CD4-positive, alpha-beta T cell treated with Interleukin-12 subunit alpha and Interleukin-12 subunit beta, for 1 hour (primary cell): ENCODE measurements around the gene LRRC8B.
"Not testable (repeated sequence)": the region's sequence is repeated elsewhere in the genome, so short reads cannot be mapped to it uniquely, and the experiment has no call there.

Experiments
- DNase-seq: peaks from one replicate; pipeline ENCODE4 v3.0.0-alpha.2; 2020

The LRRC8B gene

DNA sequence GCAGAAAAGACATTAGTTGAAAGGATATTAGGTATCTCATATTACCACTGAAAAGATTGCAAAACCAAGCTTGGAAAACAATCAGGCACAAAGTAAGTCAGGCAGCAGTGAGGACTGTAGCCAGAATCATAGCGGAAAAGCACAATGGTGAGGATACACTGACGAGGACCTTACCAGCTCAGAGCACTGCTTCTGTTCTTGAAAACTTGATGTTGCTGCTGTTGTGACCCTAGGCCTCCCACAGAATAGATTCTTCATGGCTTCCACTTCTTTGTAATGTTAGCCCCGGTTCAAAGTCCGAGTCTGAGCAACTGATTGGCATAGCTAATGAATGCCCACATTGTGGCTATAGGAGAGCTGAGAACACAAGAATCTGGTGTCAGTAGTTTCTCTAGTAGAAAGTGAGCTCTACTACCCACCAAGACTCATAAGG, 63.1 kb downstream of the LRRC8B start:
- DNase-seq, result no peak

DNA sequence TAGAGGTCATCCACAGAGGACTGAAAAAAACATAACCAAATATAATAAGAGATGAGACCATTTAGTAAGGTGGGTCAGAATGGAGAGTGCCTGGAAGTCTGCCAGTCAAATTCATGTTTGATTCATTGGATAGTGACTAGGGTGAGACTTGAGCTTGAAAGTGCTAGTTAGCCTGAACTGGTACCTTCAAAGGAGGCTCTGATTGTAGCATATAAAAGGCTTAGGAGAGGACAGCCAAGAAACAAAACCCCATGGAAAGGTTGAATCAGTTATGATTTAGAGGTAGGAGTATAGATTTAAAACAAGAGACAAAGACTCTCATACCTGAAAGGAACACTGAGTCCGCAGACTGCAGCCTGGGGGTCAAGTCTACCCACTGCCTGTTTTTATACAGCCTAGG, 63.9 kb downstream of the LRRC8B start:
- DNase-seq, result no peak

DNA sequence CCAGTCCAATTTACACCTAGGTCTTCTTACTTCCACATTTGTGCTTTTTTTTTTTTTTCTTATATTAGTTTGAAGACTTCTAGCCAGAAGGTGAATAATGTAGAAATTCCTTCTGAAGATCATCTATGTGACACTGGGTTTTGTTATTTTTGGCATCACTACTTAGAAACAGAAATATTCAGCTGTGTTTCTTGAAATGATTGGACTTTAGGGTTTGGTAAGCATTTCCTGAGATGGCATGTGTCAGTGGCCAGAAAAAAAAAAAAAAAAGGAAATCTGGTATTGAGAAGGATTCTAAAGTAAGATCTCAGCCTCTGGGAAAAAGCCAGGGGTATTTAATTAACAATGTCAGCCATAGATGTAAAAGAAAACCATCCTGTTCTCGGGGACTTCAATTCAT, 64.9 kb downstream of the LRRC8B start:
- DNase-seq, result no peak

DNA sequence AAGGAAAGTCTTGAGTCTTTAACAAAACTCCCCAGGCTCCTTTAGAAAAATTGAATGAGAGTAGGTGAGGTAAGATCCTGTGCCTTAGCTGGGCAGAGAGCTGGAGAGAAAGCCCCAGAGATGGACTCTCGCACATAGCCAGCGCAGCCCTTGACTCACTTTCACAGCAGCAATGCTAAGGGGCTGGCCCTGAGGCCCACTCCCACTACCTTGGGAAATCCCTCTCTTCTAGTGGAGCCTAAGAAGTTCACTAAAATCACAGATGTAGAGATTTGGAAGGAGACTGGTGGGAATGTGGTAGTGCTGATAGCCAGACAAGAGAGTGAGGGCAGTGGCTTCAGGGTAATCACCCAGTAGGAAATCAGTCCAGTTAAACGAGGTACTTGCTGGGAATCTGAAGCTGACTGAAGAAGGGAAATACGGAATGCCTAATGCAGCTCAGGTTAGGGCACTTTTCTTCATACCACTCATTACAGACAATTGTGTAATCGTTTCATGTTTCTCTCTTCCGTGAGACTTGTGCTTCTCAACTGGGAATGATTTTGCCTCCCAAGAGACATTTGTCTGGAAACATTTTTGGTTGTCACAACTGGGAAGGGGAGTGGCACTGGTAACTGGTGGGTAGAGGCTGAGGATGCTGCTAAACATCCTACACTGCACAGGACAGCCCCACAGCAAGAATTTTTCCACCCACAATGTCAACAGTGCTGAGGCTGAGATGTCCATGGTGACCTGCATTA, 65.9 kb downstream of the LRRC8B start:
- DNase-seq, result no peak

DNA sequence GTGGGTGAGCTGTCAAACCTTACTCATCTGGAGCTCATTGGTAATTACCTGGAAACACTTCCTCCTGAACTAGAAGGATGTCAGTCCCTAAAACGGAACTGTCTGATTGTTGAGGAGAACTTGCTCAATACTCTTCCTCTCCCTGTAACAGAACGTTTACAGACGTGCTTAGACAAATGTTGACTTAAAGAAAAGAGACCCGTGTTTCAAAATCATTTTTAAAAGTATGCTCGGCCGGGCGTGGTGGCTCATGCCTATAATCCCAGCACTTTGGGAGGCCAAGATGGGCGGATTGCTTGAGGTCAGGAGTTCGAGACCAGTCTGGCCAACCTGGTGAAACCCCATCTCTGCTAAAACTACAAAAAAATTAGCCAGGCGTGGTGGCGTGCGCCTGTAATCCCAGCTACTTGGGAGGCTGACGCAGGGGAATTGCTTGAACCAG, 68.3 kb downstream of the LRRC8B start:
- DNase-seq, result not testable (repeated sequence)

DNA sequence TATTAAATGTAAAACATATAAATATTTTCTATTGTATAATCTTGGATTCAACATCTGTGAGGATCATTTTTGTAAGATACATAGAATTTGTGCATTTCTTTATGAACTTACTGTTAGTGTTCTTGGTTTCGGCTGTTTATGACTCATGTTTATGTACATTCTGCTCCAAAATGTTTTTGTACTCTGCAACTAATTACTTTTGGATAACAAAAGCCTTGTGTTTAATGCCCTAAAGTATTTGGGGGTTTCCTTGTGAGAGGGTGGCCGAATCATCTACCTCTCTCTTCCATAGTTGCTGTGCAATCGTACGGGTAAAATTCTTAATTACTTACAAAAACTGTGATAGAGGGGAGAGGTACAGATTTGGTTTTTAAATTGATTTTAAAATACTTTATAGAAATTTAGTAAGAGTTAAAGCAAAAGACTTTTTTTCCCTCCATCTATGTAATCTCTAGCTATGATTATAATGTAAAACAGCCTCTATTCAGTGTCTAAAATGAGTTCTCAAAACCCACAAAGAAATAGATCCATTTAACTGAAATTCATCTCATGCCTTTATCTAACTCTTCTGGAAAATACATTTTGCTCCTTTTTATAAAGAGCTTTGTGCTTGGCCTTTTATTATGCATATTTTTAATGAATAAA, 69.6 kb downstream of the LRRC8B start:
- DNase-seq, result no peak

DNA sequence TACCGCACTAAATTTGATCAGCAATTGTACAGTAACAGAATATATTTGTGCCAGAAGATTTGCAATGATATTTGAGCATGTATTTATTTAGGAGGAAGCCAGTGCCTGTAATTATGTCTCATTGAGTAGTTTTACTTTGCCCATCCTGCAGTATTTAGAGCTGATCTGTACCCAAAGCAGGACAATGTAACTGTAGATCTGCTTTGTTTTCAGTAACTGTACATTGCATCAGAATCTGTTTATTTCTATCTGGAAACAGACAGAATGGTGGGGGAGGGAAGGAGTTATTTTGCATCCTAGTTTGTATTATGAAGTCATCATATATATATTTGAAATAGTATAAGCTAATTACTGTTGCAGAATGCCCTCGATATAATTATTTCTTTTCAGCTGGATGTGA, 72.1 kb downstream of the LRRC8B start:
- no peak for DNase-seq

DNA sequence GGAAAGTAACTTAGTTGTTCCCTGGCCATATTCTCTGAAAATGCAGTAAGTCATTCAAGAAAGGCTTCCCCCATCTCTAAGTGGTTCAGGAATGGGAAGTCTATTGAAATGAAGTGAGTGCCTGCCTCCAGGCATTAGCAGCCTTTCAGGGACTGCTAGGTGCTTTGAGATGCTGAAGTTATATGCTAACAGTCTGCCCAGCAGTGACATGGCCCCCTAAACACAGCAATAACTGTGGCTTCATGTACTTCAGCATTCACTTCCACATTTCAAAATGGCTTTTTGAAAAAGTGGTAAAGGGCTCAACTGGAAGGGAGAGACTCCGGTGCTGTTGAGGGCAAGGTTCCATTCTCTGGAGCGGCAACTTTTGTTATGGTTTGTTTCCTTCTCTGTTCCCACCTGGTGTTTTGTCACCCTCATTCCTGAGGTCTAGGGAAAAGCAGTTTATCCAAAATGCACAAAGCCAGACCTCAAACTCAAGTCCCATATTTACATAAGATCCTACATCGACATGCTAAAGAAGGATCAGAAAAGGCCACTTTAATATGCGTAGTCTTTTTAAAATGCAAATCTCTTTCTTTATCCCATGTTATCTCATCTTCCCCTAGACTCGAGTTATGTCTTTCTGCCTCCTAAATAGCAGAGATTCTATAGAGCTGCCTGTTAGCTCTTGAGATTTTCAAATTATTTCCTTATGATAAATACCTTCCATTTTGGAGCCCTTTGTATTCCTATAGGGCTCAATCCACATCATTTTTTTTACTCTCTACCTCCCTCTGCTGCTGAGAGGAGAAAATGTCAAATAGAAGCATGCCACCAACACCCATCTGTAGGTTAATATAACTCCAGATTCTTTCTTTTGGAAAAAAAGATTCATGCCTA, 74.1 kb downstream of the LRRC8B start:
- DNase-seq, result peak; percentile 60

DNA sequence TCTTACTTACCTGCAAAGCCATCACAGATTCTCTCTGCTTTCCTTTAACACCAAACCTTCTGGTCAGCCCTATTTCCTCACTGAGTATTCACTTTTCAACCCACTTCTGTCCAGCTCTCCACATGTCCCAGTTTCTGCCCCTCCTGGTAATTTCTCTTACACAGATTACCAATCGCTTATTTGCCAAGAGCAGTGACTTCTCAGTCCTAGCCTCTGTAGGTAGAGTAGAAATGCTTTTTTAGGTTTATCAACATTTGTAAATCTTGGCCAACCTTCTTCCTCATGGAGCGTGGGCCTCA, 74.7 kb downstream of the LRRC8B start:
- DNase-seq, result no peak

DNA sequence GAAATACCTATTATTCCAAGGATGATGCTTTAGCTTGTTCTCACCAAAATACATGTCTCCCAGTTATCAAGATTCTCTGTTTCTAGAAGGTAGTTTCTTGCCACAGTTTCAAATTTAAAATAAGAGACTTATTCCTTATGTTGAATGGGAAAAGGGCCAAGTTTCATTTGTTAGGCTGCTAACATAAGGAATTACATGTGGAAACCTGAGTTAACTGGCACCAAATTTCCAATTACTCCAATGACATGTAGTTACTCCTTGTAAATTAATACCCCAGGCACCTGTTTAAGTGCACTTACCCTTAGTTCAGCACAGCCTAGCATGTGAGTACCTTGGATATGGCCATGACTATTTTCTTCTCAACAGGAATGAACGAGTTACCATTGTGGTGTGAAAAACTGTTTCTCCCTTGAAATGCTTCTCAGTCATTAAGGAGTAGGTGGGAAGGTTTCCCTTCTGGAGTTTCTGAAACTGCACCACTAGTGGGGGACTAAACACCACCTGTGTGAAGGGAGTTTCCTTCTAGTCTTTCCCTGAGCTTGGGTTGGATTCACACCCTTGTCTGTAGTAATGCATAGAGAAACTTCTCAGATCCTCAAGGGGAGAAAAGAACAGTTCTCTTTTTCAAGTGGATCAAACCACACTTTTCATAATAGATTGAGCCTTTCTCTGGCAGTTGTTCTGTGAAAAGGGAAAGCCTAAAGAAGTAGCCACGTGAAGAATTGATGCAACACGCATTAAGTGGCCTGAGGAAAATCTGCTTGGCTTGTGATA, 76.0 kb downstream of the LRRC8B start:
- DNase-seq, result no peak

DNA sequence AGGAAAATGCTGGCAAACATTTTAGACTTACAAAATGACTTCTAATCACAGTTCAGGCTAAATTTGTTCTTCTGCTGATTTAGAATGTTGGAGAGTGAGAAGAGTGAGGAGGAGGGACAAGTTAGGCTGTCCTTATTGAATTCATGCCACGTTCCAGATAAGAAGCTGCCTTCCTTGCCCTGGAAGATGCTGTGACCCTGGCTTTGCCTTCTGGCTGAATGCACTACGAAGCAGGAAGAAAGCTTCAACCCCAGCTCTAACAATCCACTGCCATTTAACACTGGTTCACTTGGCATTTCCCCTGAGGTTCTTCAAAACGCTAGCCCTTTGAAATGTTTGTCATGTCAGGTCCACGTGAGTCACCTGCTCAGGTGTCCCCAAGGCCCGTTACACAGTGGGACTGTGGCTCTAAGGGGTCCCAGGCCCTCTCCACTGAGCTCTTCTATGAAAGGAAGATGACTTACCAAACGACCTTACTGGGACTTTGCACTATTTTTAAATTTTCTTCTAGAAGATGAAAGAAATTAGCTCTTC, 78.3 kb downstream of the LRRC8B start:
- DNase-seq, result no peak

DNA sequence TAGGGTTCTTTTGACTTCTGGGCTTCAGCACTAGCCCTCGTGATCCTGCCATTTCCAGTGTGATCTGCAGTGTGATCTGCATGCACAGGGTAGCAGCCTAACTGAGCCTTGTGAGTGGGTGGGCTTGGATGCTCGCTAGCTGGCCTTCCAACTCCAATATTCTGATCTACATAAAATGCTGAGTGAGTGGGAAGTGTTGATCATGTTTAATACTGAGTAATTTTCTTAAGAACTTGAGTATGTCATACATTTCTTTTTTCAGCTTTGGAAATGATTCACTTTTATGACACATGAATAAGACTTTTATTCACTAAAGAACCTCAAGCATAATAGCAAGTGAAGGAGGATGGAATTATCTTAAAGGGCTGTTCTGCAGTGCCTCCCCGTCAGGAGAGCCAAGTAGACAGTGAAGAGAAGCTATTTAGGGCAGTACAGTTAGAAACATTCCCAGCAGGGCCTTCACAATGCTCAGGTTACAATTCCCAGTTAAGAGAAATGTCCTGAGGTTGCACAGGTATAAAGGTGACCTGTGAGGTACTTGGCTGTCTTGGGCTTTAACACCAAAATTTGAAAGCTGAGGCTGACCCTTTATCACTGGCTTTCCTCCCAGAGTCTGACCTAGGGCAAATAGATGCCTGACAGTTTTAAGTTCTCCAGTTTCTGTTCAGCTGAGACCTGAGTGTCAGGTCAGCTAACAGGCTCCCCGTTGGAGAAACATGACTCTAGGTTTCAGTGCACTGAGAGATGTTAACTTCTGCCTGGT, 79.2 kb downstream of the LRRC8B start:
- no peak for DNase-seq

DNA sequence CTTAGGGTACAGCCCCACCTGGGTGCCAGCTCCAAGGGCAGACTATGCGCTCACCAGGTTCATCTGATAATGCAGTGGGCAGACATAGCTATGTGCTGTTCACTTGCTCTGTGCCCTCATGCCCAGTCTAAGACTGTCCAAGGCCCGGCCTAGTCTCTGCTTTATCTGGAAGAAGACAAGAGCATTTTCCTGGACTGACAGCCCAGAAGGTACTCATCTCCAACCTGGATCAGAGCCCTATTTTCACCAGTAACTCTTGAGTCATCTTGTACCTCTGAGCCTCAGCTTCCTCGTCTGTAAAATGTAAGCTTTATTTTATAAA, 79.7 kb downstream of the LRRC8B start:
- DNase-seq, result no peak

DNA sequence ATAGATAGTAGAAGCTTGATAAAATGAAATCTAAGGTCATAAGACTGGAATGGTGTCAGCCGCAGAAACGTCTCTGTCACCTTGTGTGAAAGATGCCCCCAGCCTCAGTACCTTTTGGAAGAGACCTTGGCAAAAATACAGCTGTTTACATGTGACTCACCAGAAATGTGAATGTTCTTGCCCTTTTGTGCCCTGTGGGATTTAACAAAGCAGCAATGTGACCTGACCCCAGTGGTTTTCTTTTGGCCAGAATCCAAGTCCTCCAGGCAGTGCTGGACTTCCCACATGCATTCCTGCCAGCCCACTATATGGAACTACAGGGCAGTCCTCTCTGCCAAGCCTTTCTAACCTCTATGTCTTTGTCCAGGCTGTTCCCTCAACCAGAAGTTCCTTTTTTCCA, 81.1 kb downstream of the LRRC8B start:
- no peak for DNase-seq

DNA sequence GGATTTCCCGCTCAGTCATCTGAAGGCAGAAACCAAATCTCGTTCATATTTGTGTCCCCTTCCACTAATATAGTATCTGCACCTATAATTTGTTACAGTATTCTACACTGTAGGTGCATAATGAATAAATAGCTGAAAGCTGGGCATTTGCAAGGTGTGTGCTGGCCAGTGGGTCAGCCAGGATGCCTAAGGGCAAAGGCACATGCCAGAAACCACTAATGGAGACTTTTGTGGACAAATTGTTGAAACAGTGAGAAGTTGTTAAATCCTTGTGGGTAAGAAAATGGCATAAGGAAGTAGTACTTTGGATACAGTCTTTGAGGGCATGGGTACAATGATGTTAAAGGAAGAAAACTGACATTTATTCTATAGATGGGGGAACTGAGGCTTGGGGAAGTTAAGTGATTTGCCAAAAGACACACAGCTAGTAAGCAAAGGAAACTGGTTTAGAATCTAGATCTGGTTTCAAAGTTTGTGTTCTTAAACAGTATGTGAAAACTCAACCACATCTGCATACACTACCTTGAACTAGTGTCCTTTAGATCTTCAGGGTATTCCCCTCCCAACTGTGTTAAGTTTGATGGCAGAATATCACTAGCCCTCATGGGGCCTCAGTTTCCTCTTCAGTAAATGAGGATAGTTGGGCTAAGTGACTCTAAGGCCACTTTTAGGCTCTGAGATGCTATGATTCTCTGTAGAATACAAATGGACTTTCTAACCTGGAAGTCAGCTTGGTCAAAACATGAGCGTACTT, 81.8 kb downstream of the LRRC8B start:
- peak; percentile 53 for DNase-seq

DNA sequence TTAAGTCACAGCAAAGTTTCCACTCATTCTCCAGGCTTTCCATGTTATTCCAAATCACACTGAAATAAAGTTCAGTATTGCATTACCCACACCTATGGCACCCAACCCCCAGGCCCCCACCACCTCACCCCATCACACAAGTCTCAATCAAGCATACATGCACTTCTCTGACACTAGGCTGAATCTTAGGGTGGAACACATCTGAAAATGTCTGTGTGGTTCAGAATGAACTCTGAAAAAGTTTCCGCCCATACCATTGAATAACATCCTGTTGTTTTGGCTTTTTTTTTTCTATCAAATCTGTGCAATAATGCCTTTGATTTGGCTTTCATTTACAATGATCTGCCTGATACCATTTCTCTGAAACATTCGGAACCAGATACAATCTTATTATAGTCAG, 82.5 kb downstream of the LRRC8B start:
- DNase-seq, result peak; percentile 76

DNA sequence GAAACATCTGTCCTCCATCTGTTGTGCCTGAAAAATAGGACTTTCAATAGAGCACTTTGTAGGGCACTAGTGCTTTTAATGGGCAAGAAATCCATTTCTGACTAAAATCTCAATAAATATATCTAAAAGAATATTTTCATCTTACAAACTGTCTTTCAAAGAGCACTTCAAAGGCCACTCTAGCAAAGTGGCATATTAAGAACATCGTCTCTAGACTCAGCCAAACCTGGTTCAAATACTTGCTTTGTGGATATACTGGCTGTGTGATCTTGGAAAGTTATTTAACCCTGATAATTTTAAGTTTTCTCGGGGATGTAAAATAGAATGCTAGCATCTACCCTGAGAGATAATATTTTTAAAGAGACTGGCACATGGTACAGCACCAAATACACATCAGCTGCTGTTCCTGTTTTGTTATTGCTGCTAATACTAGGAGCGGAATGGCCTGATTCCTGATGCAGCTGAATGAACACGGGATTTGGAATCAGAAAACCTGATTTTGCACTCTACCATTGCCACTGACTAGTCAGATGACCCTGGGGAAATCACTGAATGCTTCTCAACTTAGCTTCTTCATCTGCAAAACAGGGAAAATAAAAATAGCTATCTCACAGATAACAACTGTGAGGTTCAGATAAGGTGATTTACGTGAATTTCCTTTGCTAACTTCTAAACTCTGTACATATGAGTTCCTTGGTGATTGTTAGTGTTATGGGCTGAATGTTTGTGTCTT, 83.1 kb downstream of the LRRC8B start:
- no peak for DNase-seq

DNA sequence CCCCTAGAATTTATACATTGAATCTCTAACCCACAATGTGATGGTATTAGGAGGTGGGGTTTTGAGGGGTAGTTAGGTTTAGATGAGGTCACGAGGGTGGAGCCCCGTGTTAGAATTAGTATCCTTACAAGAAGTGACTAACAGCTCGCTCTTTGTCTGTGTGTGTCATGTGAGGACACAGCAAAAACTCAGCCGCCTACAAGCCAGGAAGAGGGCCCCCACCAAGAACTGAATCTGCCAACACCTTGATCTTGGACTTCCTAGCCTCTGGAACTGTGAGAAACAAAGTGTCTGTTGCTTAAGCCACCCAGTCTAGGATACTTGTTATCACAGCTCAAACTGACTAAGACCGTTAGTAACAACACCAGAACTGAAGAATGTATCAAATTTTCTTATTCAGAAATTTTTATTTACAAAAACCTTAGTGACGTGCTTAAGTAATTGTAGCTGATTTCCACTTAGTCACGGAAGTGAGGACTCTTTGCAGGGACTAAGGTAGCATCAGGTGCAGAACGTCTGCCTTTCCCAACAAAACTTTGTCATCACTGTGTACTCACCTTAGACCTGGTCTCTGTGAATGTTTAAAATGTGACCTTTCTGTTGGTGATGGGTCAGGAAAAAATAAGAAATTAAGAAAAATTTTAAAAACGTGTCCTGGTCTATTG, 83.8 kb downstream of the LRRC8B start:
- DNase-seq, result peak; percentile 86

DNA sequence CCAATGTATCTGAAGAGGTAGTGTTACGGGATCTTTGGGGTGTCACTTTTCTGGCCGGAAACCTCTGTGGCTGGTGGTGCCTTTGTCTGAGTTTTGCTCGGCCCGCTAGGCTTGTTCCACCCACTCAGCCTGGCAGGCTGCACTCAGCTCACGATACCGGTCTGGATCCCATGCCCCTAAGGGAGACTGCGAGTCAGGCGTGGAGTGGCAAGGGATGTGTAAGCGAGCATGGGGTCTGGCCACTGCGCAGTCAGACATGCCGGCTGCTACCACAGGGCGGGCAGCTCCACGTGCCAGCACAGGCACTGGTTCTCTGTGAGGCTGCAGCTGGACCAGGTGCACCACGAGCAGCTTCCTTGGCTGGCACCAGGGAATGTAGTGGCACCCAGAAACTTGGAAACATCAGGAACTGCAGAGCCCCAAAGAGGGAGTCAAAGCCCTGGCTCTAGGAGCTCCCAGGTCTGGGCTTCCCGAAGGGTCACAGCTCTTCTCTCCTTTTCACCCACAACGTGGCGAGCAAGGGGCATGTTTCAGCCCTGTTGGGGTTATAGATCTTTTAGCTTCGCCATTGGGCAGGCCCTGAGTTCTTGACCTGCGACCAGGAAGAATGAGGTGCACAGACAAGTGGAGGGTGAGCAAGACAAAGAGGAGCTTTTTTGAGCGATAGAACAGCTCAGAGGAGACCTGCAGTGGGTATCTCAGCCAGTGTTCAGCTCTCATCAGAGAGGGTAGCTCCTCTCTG, 84.5 kb downstream of the LRRC8B start:
- peak; percentile 74 for DNase-seq
